B cell (primary cell): ENCODE results near the gene CERS6. TPM values are rescaled to one million over a fixed set of nuclear protein-coding genes. Genes with fewer than 3 reads are reported as not detected.

Experiments used
- ATAC-seq: fragments of 200-7000 bp; cut with Tn5 transposase; one replicate; pipeline ENCODE4 v1.10.0; 2021; ENCODE audit warnings: low read depth, mild to moderate bottlenecking, moderate number of reproducible peaks, moderate library complexity
- CTCF ChIA-PET: fragments of 350-600 bp; sonication (Branson Sonifier 250); formaldehyde crosslinking; loops from one replicate; lab custom pipeline; 2021; ENCODE audit warnings: antibody characterized with exemption, inconsistent platforms; lab: Charles Lee
- POLR2A ChIA-PET: fragments of 350-600 bp; sonication (Branson Sonifier 250); formaldehyde crosslinking; loops from one replicate; lab custom pipeline; 2021; ENCODE audit warnings: antibody characterized with exemption; lab: Charles Lee
- DNase-seq: peaks from one replicate; pipeline ENCODE4 v3.0.0; 2013
- H2AFZ ChIP-seq: 2 replicates; pipeline ENCODE4 v1.6.1; 2012; ENCODE audit warnings: mild to moderate bottlenecking, low read depth, low read length; ENCODE audit not compliant: insufficient read depth, poor library complexity, severe bottlenecking
- H3K27ac ChIP-seq, 2 donors: 1 replicate in 1 of 2; 2 replicates in 1 of 2; pipeline ENCODE4 v1.5.1; 2012 to 2013; ENCODE audit warnings: low read length in 2 of 2, mild to moderate bottlenecking in 2 of 2, moderate library complexity in 1 of 2
- H3K27me3 ChIP-seq, 4 experiments: fragments of 200-600 bp in 1 of 4; sonication (generic) in 1 of 4; replicated peaks in 1 of 4; 1 replicate in 2 of 4; 2 replicates in 2 of 4; pipeline versions ENCODE4 v1.6.1 to v1.7.0; 2013 to 2016; ENCODE audit warnings: low read length in 3 of 4, mild to moderate bottlenecking in 2 of 4, mixed read lengths in 1 of 4, moderate library complexity in 1 of 4; ENCODE audit not compliant: insufficient read depth in 4 of 4, control insufficient read depth in 3 of 4; ENCODE audit errors: control extremely low read depth in 1 of 4
- H3K36me3 ChIP-seq, 2 experiments: replicated peaks in 1 of 2; 1 replicate in 1 of 2; 2 replicates in 1 of 2; pipeline versions ENCODE4 v1.6.1 to v1.7.1; 2013; ENCODE audit warnings: low read length in 1 of 2; ENCODE audit not compliant: insufficient read depth in 2 of 2, control insufficient read depth in 1 of 2; ENCODE audit errors: control extremely low read depth in 1 of 2, extremely low read depth in 1 of 2
- H3K4me1 ChIP-seq, 2 donors: fragments of 200-600 bp in 1 of 2; sonication (generic) in 1 of 2; 1 replicate in 1 of 2; 2 replicates in 1 of 2; pipeline versions ENCODE4 v1.5.1 to v1.6.1; 2013 to 2017; ENCODE audit warnings: low read length in 2 of 2; ENCODE audit not compliant: control insufficient read depth in 2 of 2, insufficient read depth in 2 of 2
- H3K4me2 ChIP-seq: replicated peaks from 2 replicates; pipeline ENCODE3; 2012; ENCODE audit warnings: mild to moderate bottlenecking, low read depth, low read length; ENCODE audit not compliant: poor library complexity, severe bottlenecking
- H3K4me3 ChIP-seq, 5 experiments: fragments of 200-600 bp in 1 of 5; sonication (generic) in 1 of 5; 1 replicate in 3 of 5; 2 replicates in 2 of 5; pipeline versions ENCODE4 v1.5.1 to v1.7.0; 2011 to 2016; ENCODE audit warnings: low read length in 4 of 5, mild to moderate bottlenecking in 4 of 5, low read depth in 2 of 5, control low read depth in 1 of 5, moderate library complexity in 1 of 5; ENCODE audit not compliant: insufficient read depth in 1 of 5; ENCODE audit errors: control extremely low read depth in 1 of 5, extremely low read depth in 1 of 5
- H3K79me2 ChIP-seq: fragments of 200-600 bp; sonication (generic); one replicate; pipeline ENCODE4 v1.6.0; 2016; ENCODE audit warnings: low read length; ENCODE audit not compliant: control insufficient read depth, insufficient read depth
- H3K9ac ChIP-seq: fragments of 200-600 bp; sonication (generic); 2 replicates; pipeline ENCODE4 v1.6.1; 2017; ENCODE audit warnings: mild to moderate bottlenecking, low read length, moderate library complexity
- H3K9me3 ChIP-seq, 3 donors: one replicate each; pipeline versions ENCODE4 v1.6.1 to v1.7.1; 2013; ENCODE audit warnings: low read length in 2 of 3; ENCODE audit not compliant: control insufficient read depth in 2 of 3, insufficient read depth in 1 of 3; ENCODE audit errors: control extremely low read depth in 1 of 3
- H4K20me1 ChIP-seq: 2 replicates; pipeline ENCODE4 v1.6.0; 2012; ENCODE audit warnings: mild to moderate bottlenecking, low read length; ENCODE audit not compliant: insufficient read depth, control insufficient read depth, poor library complexity, severe bottlenecking
- H3K27ac Mint-ChIP-seq: one replicate; pipeline ENCODE4 v1.8.0; 2021; ENCODE audit warnings: mixed read lengths
- H3K27me3 Mint-ChIP-seq: one replicate; pipeline ENCODE4 v1.8.0; 2021; ENCODE audit warnings: mixed read lengths
- H3K4me1 Mint-ChIP-seq: one replicate; pipeline ENCODE4 v1.8.0; 2021; ENCODE audit warnings: mixed read lengths
- H3K4me3 Mint-ChIP-seq: one replicate; pipeline ENCODE4 v1.8.0; 2021; ENCODE audit warnings: mixed read lengths
- H3K9me3 Mint-ChIP-seq: one replicate; pipeline ENCODE4 v1.8.0; 2022; ENCODE audit warnings: mixed read lengths; ENCODE audit not compliant: insufficient read depth
- EZH2 ChIP-seq: IDR thresholded peaks from 2 replicates; pipeline ENCODE4 v1.6.1; 2012; ENCODE audit warnings: borderline replicate concordance, low read depth, mild to moderate bottlenecking, moderate library complexity, low read length; ENCODE audit not compliant: insufficient read depth, poor library complexity, severe bottlenecking
- WGBS: methylation state at CpG from one replicate; pipeline ENCODE4 v1.1.5; 2013; ENCODE audit warnings: missing lambda C conversion rate; ENCODE audit not compliant: insufficient coverage; 5-methylcytosine and 5-hydroxymethylcytosine counted together
- intact Hi-C: fragments of 100-400 bp; cut with micrococcal nuclease; formaldehyde crosslinking; loops from one replicate; pipeline ENCODE4 v1.10.0; 2022
- polyA plus RNA-seq: library from polyadenylated mRNA; depleted of rRNA; stranded (reverse); fragments of >200 nt; gene quantifications from 2 replicates; pipeline ENCODE4 v1.2.3, GENCODE V29; 2012
- total RNA-seq, 2 donors: library from RNA; stranded (reverse); fragments of 120-200 nt in 1 of 2; gene quantifications; 1 replicate in 1 of 2; 2 replicates in 1 of 2; pipeline versions ENCODE4 v1.2.3 to v1.2.4, GENCODE V29; 2013 to 2022
- TF ChIP-seq, protein P1 (sequence below): fragments of 200-600 bp; IDR thresholded peaks from one replicate; pipeline ENCODE4 v1.8.0; 2022; ENCODE audit warnings: antibody characterized with exemption, mild to moderate bottlenecking

CERS6 gene
- total and polyA plus RNA-seq, 2 donors (not counting 1 experiment from before 2014, with no cell fraction given) = 2.2 to 5.5 TPM

DNA sequence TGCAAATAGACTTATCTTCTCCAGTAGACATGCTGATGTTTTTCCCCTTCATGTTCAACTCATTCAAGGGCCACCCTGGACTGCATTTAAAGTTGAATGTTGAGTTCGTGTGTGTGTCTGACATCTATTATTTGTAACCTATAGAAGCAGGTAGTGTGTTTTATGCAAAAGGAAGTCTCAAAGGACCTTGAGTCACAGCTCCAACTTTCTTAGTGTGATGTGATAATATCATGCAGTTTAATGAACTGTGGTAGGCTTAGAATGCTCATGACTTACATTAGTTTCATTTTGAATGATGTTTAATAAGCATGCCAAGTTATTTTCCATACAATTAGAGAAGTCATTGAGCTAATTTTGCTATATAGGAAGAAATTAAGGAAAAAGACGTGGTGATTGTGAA, 67.9 kb downstream of the CERS6 start:
- Histone ChIP-seq H3K9ac (no peak overlapping the region), H4K20me1 (peaks cover 4% of the 10 kb centered on the region), H3K27me3 (no peaks in the 10 kb centered on the region), H3K4me1 (peaks cover 2 to 6% of the 10 kb centered on the region in 2 donors), H3K4me3 (no peak overlapping the region), H2AFZ (no peak overlapping the region), H3K79me2 (peaks cover 34% of the 10 kb centered on the region), H3K27ac (no peak overlapping the region), H3K4me2 (no peak overlapping the region), H3K9me3 (no peaks in the 10 kb centered on the region), H3K36me3 (no peaks in the 10 kb centered on the region)
- Mint-ChIP-seq H3K9me3 (no peaks in the 10 kb centered on the region), H3K27me3 (no peaks in the 10 kb centered on the region), H3K27ac (no peak overlapping the region), H3K4me1 (peaks cover 32% of the 10 kb centered on the region), H3K4me3 (no peak overlapping the region)
- intact Hi-C loops = no loop called here
- ChIA-PET CTCF (interaction anchor here (1.0 to 1.7 kb wide), 2 partner anchors 27 to 34 kb away, joined by 3 to 4 read pairs; no protein-coding TSS in a partner anchor), POLR2A (interaction anchor here (0.6 kb wide), 1 partner anchor 115 kb away, joined by 4 read pairs; no protein-coding TSS in a partner anchor)
- DNase-seq (no peak), ATAC-seq (no peak)
- 74% methylated on average over 2 of the region's 2 CpGs for WGBS
- TF ChIP-seq, protein P1, sequence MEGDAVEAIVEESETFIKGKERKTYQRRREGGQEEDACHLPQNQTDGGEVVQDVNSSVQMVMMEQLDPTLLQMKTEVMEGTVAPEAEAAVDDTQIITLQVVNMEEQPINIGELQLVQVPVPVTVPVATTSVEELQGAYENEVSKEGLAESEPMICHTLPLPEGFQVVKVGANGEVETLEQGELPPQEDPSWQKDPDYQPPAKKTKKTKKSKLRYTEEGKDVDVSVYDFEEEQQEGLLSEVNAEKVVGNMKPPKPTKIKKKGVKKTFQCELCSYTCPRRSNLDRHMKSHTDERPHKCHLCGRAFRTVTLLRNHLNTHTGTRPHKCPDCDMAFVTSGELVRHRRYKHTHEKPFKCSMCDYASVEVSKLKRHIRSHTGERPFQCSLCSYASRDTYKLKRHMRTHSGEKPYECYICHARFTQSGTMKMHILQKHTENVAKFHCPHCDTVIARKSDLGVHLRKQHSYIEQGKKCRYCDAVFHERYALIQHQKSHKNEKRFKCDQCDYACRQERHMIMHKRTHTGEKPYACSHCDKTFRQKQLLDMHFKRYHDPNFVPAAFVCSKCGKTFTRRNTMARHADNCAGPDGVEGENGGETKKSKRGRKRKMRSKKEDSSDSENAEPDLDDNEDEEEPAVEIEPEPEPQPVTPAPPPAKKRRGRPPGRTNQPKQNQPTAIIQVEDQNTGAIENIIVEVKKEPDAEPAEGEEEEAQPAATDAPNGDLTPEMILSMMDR = no peak
- no peak for TF ChIP-seq EZH2

- H3K4me1 ChIP-seq = peaks cover 2 to 11% of the 10 kb centered on the region in 2 donors
- H2AFZ ChIP-seq = no peak overlapping the region
- H3K79me2 ChIP-seq = peaks cover 30% of the 10 kb centered on the region
- no peaks in the 10 kb centered on the region for H3K36me3 ChIP-seq
- no peaks in the 10 kb centered on the region for H3K27me3 ChIP-seq
- DNase-seq (no peak), ATAC-seq (no peak)
- no peak overlapping the region for H3K9ac ChIP-seq
- intact Hi-C loops = no loop called here
- H3K9me3 Mint-ChIP-seq = no peaks in the 10 kb centered on the region
- no peak for TF ChIP-seq EZH2
- TF ChIP-seq, protein P1 = no peak
- POLR2A ChIA-PET = no interaction called here
- no peak overlapping the region for H3K4me2 ChIP-seq
- H3K27ac ChIP-seq = no peak overlapping the region
- H3K4me1 Mint-ChIP-seq = peaks cover 41% of the 10 kb centered on the region
- WGBS = 100% methylated on average over 2 of the region's 3 CpGs
- no peaks in the 10 kb centered on the region for H4K20me1 ChIP-seq
- no peak overlapping the region for H3K27ac Mint-ChIP-seq
- H3K27me3 Mint-ChIP-seq = no peaks in the 10 kb centered on the region
- H3K4me3 Mint-ChIP-seq = no peak overlapping the region
- no peaks in the 10 kb centered on the region for H3K9me3 ChIP-seq
- no peak overlapping the region for H3K4me3 ChIP-seq
- CTCF ChIA-PET = interaction anchor here (1.7 kb wide), 1 partner anchor 26 kb away, joined by 4 read pairs; no protein-coding TSS in a partner anchor
Observed at GRCh38 chr2:168525020-168525419, 68.9 kb downstream of the CERS6 start.
